OCI-LY1 (cell line): ENCODE data around the gene PLD1.

Experiments used
- H2AFZ ChIP-seq: fragments of 200-600 bp; sonication (generic), shearing (Covaris generic); 2 replicates; pipeline ENCODE4 v1.6.0; 2014; ENCODE audit warnings: antibody characterized with exemption, mild to moderate bottlenecking, low read length
- H3F3A ChIP-seq: fragments of 200-600 bp; sonication (generic), shearing (Covaris generic); 2 replicates; pipeline ENCODE4 v1.6.0; 2014; ENCODE audit warnings: mild to moderate bottlenecking, antibody characterized with exemption, low read length, moderate library complexity; ENCODE audit not compliant: insufficient read depth
- H3K27ac ChIP-seq: fragments of 200-600 bp; sonication (generic); 2 replicates; pipeline ENCODE4 v1.5.1; 2014; ENCODE audit warnings: low read length, mixed run types, mild to moderate bottlenecking, low read depth; ENCODE audit not compliant: poor library complexity, severe bottlenecking
- H3K27me3 ChIP-seq: fragments of 200-600 bp; sonication (generic); 2 replicates; pipeline ENCODE4 v1.6.0; 2014; ENCODE audit warnings: antibody characterized with exemption, mild to moderate bottlenecking, low read length, moderate library complexity; ENCODE audit not compliant: insufficient read depth
- H3K36me3 ChIP-seq: fragments of 200-600 bp; sonication (generic); 2 replicates; pipeline ENCODE4 v1.6.1; 2014; ENCODE audit warnings: mild to moderate bottlenecking, antibody characterized with exemption, low read length, moderate library complexity, mixed read lengths; ENCODE audit not compliant: insufficient read depth
- H3K4me1 ChIP-seq: fragments of 200-600 bp; sonication (generic); 2 replicates; pipeline ENCODE4 v1.5.1; 2014; ENCODE audit warnings: mild to moderate bottlenecking, low read length, moderate library complexity; ENCODE audit not compliant: insufficient read depth, severe bottlenecking
- H3K4me2 ChIP-seq: fragments of 200-600 bp; sonication (generic), shearing (Covaris generic); 2 replicates; pipeline ENCODE4 v1.6.1; 2014; ENCODE audit warnings: low read length
- H3K4me3 ChIP-seq: fragments of 200-600 bp; sonication (generic); 2 replicates; pipeline ENCODE4 v1.5.1; 2014; ENCODE audit warnings: low read length, low read depth, mild to moderate bottlenecking, mixed read lengths; ENCODE audit not compliant: poor library complexity, severe bottlenecking
- H3K79me2 ChIP-seq: fragments of 200-600 bp; shearing (Covaris generic); 2 replicates; pipeline ENCODE4 v1.6.1; 2016; ENCODE audit warnings: mixed run types, low read length, mixed read lengths; ENCODE audit not compliant: insufficient read depth
- H3K9ac ChIP-seq: fragments of 200-600 bp; sonication (generic), shearing (Covaris generic); 2 replicates; pipeline ENCODE4 v1.6.1; 2014; ENCODE audit warnings: mild to moderate bottlenecking, low read length, mixed read lengths
- H3K9me2 ChIP-seq: fragments of 200-600 bp; sonication (generic), shearing (Covaris generic); 2 replicates; pipeline ENCODE4 v1.6.1; 2014; ENCODE audit warnings: low read depth, mild to moderate bottlenecking, low read length, mixed read lengths
- H3K9me3 ChIP-seq: fragments of 200-600 bp; shearing (Covaris generic); 2 replicates; pipeline ENCODE4 v1.6.1; 2014; ENCODE audit warnings: low read length, mixed read lengths
- H4K20me1 ChIP-seq: fragments of 200-600 bp; sonication (generic), shearing (Covaris generic); 2 replicates; pipeline ENCODE4 v1.6.0; 2016; ENCODE audit warnings: mild to moderate bottlenecking, low read length; ENCODE audit not compliant: insufficient read depth
- EZH2 ChIP-seq: fragments of 200-600 bp; sonication (generic), shearing (Covaris generic); IDR thresholded peaks from 2 replicates; pipeline ENCODE4 v1.8.0; 2017; ENCODE audit warnings: borderline replicate concordance, mixed run types, mild to moderate bottlenecking, antibody characterized with exemption, low read length, moderate library complexity, mixed read lengths
- TF ChIP-seq, protein P1 (sequence below): fragments of 200-600 bp; sonication (generic), shearing (Covaris generic); IDR thresholded peaks from 2 replicates; pipeline ENCODE4 v1.5.1; 2017; ENCODE audit warnings: mild to moderate bottlenecking, antibody characterized with exemption, low read length, moderate library complexity, mixed read lengths

PLD1 gene

DNA sequence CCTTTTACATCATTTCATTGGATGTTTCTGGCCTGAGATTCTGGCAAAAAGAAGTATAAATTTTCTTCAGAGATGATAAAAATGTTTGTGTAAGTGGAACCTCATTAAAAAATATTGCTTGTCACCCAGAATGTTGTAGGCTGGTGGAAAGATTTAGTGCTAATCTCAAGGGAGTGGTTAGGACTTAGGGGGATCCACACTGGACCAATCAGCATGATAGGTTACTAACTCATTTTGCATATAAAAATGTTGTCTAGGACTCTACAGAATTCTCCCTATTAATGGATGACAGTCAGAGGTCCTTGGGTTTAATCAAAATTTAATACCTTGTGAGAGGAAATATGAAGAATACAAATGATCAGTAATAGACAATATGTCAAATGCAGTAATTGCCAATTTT lies 241.5 kb downstream of the PLD1 start:
- H3K27ac ChIP-seq, result no peak overlapping the region
- H3K4me3 ChIP-seq, result no peak overlapping the region
- no peaks in the 10 kb centered on the region for H3K9me3 ChIP-seq
- H3K27me3 ChIP-seq, result no peaks in the 10 kb centered on the region
- no peaks in the 10 kb centered on the region for H3K4me1 ChIP-seq
- H3K36me3 ChIP-seq, result no peaks in the 10 kb centered on the region
- no peak overlapping the region for H2AFZ ChIP-seq
- H4K20me1 ChIP-seq, result no peaks in the 10 kb centered on the region
- H3K4me2 ChIP-seq, result no peak overlapping the region
- no peaks in the 10 kb centered on the region for H3F3A ChIP-seq
- no peak overlapping the region for H3K9ac ChIP-seq
- no peaks in the 10 kb centered on the region for H3K9me2 ChIP-seq
- no peak for TF ChIP-seq EZH2
- TF ChIP-seq, protein P1, sequence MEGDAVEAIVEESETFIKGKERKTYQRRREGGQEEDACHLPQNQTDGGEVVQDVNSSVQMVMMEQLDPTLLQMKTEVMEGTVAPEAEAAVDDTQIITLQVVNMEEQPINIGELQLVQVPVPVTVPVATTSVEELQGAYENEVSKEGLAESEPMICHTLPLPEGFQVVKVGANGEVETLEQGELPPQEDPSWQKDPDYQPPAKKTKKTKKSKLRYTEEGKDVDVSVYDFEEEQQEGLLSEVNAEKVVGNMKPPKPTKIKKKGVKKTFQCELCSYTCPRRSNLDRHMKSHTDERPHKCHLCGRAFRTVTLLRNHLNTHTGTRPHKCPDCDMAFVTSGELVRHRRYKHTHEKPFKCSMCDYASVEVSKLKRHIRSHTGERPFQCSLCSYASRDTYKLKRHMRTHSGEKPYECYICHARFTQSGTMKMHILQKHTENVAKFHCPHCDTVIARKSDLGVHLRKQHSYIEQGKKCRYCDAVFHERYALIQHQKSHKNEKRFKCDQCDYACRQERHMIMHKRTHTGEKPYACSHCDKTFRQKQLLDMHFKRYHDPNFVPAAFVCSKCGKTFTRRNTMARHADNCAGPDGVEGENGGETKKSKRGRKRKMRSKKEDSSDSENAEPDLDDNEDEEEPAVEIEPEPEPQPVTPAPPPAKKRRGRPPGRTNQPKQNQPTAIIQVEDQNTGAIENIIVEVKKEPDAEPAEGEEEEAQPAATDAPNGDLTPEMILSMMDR, result no peak
- no peaks in the 10 kb centered on the region for H3K79me2 ChIP-seq

DNA sequence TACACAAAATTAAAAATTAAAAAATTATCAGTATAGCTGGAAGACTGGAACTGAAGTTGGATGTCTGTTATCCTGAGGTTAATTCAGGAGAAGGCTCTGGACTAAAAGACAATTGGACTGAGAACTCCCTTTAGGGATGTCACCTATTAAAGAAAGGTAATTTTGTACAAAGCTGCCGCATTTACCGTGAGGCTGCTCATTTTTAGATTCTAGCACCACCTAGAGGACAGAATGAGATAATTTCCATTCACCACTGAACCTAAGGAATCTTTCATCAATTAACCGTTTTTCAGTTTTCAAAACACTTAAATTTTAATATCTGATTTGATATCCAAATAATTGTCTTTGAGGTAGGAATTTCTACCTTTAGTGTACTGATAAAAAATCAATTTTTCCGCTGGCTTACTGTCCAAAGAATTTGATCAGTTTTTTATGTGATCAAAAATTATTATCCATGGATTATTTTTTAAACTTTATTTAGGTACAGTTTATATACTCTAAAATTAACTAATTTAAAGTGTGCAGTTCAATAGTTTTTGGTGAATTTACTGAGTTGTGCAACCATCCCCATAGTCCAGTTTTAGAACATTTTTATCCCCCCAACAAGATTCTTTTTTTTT lies 243.4 kb downstream of the PLD1 start:
- H3K4me1 ChIP-seq, result no peaks in the 10 kb centered on the region
- H3K9me3 ChIP-seq, result no peaks in the 10 kb centered on the region
- no peak overlapping the region for H2AFZ ChIP-seq
- H3K9me2 ChIP-seq, result no peaks in the 10 kb centered on the region
- H3K27ac ChIP-seq, result no peak overlapping the region
- H3K79me2 ChIP-seq, result no peaks in the 10 kb centered on the region
- TF ChIP-seq, protein P1, result peak; percentile 88
- TF ChIP-seq EZH2, result no peak
- no peaks in the 10 kb centered on the region for H3K36me3 ChIP-seq
- H3F3A ChIP-seq, result no peaks in the 10 kb centered on the region
- H3K9ac ChIP-seq, result no peak overlapping the region
- no peaks in the 10 kb centered on the region for H4K20me1 ChIP-seq
- H3K27me3 ChIP-seq, result no peaks in the 10 kb centered on the region
- no peak overlapping the region for H3K4me2 ChIP-seq
- H3K4me3 ChIP-seq, result no peak overlapping the region

DNA sequence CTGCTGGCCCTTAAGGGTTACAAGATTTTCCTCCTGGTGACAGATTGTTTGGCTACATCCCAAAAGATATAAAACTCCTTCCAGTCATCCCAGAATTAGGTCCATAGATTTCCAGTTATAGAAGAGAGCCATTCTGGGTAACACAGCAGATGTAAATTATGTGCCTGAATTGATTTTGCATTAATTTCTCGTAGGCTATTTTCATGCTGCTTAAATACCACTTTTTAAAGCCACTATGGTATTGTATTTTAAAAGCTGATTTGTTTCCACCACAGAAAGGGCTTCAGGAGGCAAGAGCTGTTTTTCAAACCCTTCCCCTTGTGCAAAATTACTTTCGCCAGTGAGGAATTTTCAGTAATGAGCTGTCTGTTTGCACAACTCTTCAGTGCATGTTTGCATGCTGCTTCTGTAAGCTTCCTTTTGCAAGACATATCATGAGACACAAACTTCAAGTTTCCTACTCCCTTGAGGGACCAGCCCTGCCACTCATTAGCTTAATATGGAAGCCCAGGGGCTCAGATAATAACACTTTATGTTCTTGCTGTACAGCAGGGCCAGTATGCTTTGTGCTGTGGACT lies 244.7 kb downstream of the PLD1 start:
- Histone ChIP-seq H3K9me3 (no peaks in the 10 kb centered on the region), H3K27ac (no peak overlapping the region), H3K9me2 (no peaks in the 10 kb centered on the region), H4K20me1 (no peaks in the 10 kb centered on the region), H3K79me2 (no peaks in the 10 kb centered on the region), H3K9ac (no peak overlapping the region), H3K27me3 (no peaks in the 10 kb centered on the region), H3K4me2 (no peak overlapping the region), H3K4me3 (no peak overlapping the region), H3K36me3 (no peaks in the 10 kb centered on the region), H2AFZ (no peak overlapping the region), H3F3A (no peaks in the 10 kb centered on the region), H3K4me1 (no peaks in the 10 kb centered on the region)
- TF ChIP-seq EZH2, result no peak
- TF ChIP-seq, protein P1, result no peak
